ENCODE data around the gene SLC40A1. TPM values are rescaled to one million over a fixed set of nuclear protein-coding genes. Genes with fewer than 3 reads are reported as not detected.

The SLC40A1 gene
- total RNA-seq, 1 experiment from 2014 or later, result 109 TPM

- CTCF ChIA-PET, result no interaction called here
- peak overlapping the region; percentile 35 for H3K4me3 Mint-ChIP-seq (ENCODE audit: unreplicated experiment)
Observed at GRCh38 chr2:189577121-189577520, 3.5 kb downstream of the SLC40A1 start.

GRCh38 chr2:189576396-189576795, 4.2 kb downstream of the SLC40A1 start:
- intact Hi-C loops (cut with micrococcal nuclease; ENCODE audit: unreplicated experiment), result no loop called here
- no peak for DNase-seq
- TF ChIP-seq CTCF (IDR thresholded peaks at IDR 0.05; ENCODE audit: insufficient read depth in 1 of 2, low read depth in 1 of 2, low read length in 1 of 2, severe bottlenecking in 1 of 2, unreplicated experiment in 1 of 2), result no peak
- Mint-ChIP-seq H3K4me1 (ENCODE audit: low read depth, unreplicated experiment) (peaks cover 41% of the 10 kb centered on the region), H3K27me3 (ENCODE audit: insufficient read depth, unreplicated experiment) (no peaks in the 10 kb centered on the region), H3K27ac (ENCODE audit: unreplicated experiment) (no peak overlapping the region), H3K36me3 (ENCODE audit: insufficient read depth, unreplicated experiment) (peaks cover 62% of the 10 kb centered on the region), H3K9me3 (ENCODE audit: unreplicated experiment) (no peaks in the 10 kb centered on the region), H3K4me3 (ENCODE audit: unreplicated experiment) (no peak overlapping the region)
- ChIA-PET CTCF (no interaction called here), POLR2A (no interaction called here)
- no TSS peak for BruUV-seq (replicated peaks)
- Histone ChIP-seq H3K4me3 (ENCODE audit: low read depth, low read length) (no peak overlapping the region), H3K27me3 (replicated peaks; ENCODE audit: control insufficient read depth, insufficient read depth, low read length) (no peaks in the 10 kb centered on the region), H3K36me3 (ENCODE audit: control insufficient read depth, insufficient read depth, low read length) (no peaks in the 10 kb centered on the region; the same call in 1 of the 2 replicates), H3K4me1 (peaks cover 43% of the 10 kb centered on the region), H3K9me3 (no peaks in the 10 kb centered on the region)

More at GRCh38 chr2:189577121-189577520, 3.5 kb downstream of the SLC40A1 start:
- Mint-ChIP-seq H3K27ac (ENCODE audit: unreplicated experiment) (no peak overlapping the region), H3K4me1 (ENCODE audit: low read depth, unreplicated experiment) (peaks cover 46% of the 10 kb centered on the region), H3K9me3 (ENCODE audit: unreplicated experiment) (no peaks in the 10 kb centered on the region), H3K36me3 (ENCODE audit: insufficient read depth, unreplicated experiment) (peaks cover 64% of the 10 kb centered on the region), H3K27me3 (ENCODE audit: insufficient read depth, unreplicated experiment) (no peaks in the 10 kb centered on the region)
- TF ChIP-seq CTCF (IDR thresholded peaks at IDR 0.05; ENCODE audit: insufficient read depth in 1 of 2, low read depth in 1 of 2, low read length in 1 of 2, severe bottlenecking in 1 of 2, unreplicated experiment in 1 of 2), result no peak
- no peaks in the 10 kb centered on the region; the same call in 1 of the 2 replicates for H3K36me3 ChIP-seq (ENCODE audit: control insufficient read depth, insufficient read depth, low read length)
- H3K9me3 ChIP-seq, result no peaks in the 10 kb centered on the region
- intact Hi-C loops (cut with micrococcal nuclease; ENCODE audit: unreplicated experiment), result no loop called here
- no peaks in the 10 kb centered on the region for H3K27me3 ChIP-seq (replicated peaks; ENCODE audit: control insufficient read depth, insufficient read depth, low read length)
- DNase-seq, result no peak
- POLR2A ChIA-PET, result interaction anchor here (0.6 kb wide), 1 partner anchor 122 kb away, joined by 3 read pairs; no protein-coding TSS in a partner anchor
- H3K4me1 ChIP-seq, result peaks cover 49% of the 10 kb centered on the region
- H3K4me3 ChIP-seq (ENCODE audit: low read depth, low read length), result no peak overlapping the region
- BruUV-seq (replicated peaks), result no TSS peak

- Mint-ChIP-seq H3K4me1 (ENCODE audit: low read depth, unreplicated experiment) (peaks cover 42% of the 10 kb centered on the region), H3K27ac (ENCODE audit: unreplicated experiment) (no peak overlapping the region), H3K9me3 (ENCODE audit: unreplicated experiment) (no peaks in the 10 kb centered on the region), H3K4me3 (ENCODE audit: unreplicated experiment) (no peak overlapping the region), H3K27me3 (ENCODE audit: insufficient read depth, unreplicated experiment) (no peaks in the 10 kb centered on the region), H3K36me3 (ENCODE audit: insufficient read depth, unreplicated experiment) (peaks cover 61% of the 10 kb centered on the region)
- H3K4me1 ChIP-seq, result peaks cover 43% of the 10 kb centered on the region
- TF ChIP-seq CTCF (IDR thresholded peaks at IDR 0.05; ENCODE audit: insufficient read depth in 1 of 2, low read depth in 1 of 2, low read length in 1 of 2, severe bottlenecking in 1 of 2, unreplicated experiment in 1 of 2), result no peak
- CTCF ChIA-PET, result interaction anchor here (1.0 kb wide), 1 partner anchor 54 kb away, joined by 3 read pairs; no protein-coding TSS in a partner anchor
- H3K27me3 ChIP-seq (replicated peaks; ENCODE audit: control insufficient read depth, insufficient read depth, low read length), result no peaks in the 10 kb centered on the region
- no peak for DNase-seq
- BruUV-seq (replicated peaks), result no TSS peak
- H3K36me3 ChIP-seq (ENCODE audit: control insufficient read depth, insufficient read depth, low read length), result peaks cover 2% of the 10 kb centered on the region; the same call in 1 of the 2 replicates
- H3K4me3 ChIP-seq (ENCODE audit: low read depth, low read length), result no peak overlapping the region
- intact Hi-C loops (cut with micrococcal nuclease; ENCODE audit: unreplicated experiment), result no loop called here
- POLR2A ChIA-PET, result no interaction called here
- H3K9me3 ChIP-seq, result no peaks in the 10 kb centered on the region
Observed at GRCh38 chr2:189574793-189575475, 5.7 kb downstream of the SLC40A1 start.

Measured in Caco-2 (cell line).